ENCODE measurements around the gene RCOR1.

DNA sequence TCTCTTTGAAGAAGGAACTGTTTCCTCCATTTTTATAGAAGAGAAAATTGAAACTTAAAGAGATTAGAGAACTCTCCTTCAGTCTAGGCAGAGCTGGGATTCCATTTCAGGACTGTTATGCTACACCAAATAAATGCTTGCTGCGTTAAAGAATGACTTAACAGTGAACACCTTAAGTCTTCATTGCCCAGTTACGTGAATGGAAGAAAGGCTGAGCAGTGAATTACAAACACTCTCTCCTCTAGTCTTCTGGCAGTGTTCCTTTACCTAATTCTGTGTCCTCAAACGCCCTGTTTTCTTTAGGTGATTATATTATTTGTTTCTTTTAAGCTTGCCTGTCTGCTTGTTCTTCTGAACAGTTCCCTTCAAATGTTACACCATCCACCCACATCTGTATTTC is 59.7 kb downstream of the RCOR1 start:
- TF ChIP-seq SMAD3 (CRISPR knock-in tag; IDR thresholded peaks at IDR 0.05; ENCODE audit: borderline replicate concordance) (no peak), ZNF317 (CRISPR knock-in tag; IDR thresholded peaks at IDR 0.05; ENCODE audit: borderline replicate concordance, low read depth) (no peak)
